ENCODE data around the gene RPS6KA3.

Gene RPS6KA3

DNA sequence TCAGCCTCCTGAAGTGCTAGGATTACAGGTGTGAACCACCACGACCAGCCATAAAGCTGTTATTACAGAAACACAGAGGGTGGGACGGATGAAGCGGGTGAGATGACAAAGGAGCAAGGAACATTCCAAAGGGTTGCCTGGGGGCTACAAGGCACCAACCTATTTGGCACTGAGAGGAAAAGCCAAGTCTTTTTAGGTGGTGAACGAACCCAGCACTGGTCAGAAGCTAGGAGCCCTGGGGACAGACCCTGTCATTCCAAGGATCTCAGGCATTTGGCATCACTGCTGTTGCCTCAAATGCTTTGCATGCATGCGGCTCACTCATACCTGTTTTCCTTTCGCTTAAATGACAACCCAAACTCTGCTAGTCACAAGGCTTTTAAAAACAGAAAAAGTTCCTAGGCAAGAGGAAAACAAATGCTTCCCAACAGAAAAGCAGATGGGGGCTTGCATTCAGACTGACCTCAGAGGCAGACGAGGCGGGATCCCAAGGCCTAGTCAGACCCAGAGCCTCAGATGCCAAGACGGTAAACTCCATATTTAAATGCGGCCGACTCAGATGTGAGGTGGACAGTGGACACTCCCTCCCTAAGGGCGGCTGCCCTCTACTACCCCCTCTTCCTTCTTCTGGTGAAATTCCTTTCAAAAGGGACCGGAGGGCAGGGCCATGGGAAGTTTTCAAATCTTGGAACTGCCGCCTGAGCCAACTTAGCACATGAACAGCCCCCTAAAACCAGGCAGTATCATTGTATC, 154.5 kb downstream of the RPS6KA3 start:
- Histone ChIP-seq H3K27ac (ENCODE audit: insufficient read depth, low read depth, low read length, poor library complexity, severe bottlenecking) (no peak overlapping the region), H3K36me3 (ENCODE audit: control insufficient read depth, insufficient read depth, low read length) (no peaks in the 10 kb centered on the region), H3K9me3 (ENCODE audit: control insufficient read depth, low read length) (no peaks in the 10 kb centered on the region), H3K4me3 (ENCODE audit: insufficient read depth, low read depth, low read length) (no peak overlapping the region), H3K27me3 (ENCODE audit: control insufficient read depth, insufficient read depth, low read length, poor library complexity, severe bottlenecking) (peaks cover 26% of the 10 kb centered on the region), H3K4me1 (ENCODE audit: control insufficient read depth, insufficient read depth, low read length) (no peaks in the 10 kb centered on the region)
- WGBS, 2 experiments, result 84 to 87% methylated on average over 14 of the region's 14 CpGs

- WGBS, 2 experiments, result 95 to 98% methylated on average over 10 of the region's 10 CpGs
- peaks cover 16% of the 10 kb centered on the region for H3K27me3 ChIP-seq (ENCODE audit: control insufficient read depth, insufficient read depth, low read length, poor library complexity, severe bottlenecking)
- no peak overlapping the region for H3K4me3 ChIP-seq (ENCODE audit: insufficient read depth, low read depth, low read length)
These were observed 155.4 kb downstream of the RPS6KA3 start for GRCh38 chrX:20111271-20111670.

GRCh38 chrX:20101934-20102581, 164.7 kb downstream of the RPS6KA3 start:
- no peaks in the 10 kb centered on the region for H3K4me1 ChIP-seq (ENCODE audit: control insufficient read depth, insufficient read depth, low read length)
- WGBS, 2 experiments, result 94 to 100% methylated on average over 2 of the region's 2 CpGs
- no peak overlapping the region for H3K27ac ChIP-seq (ENCODE audit: insufficient read depth, low read depth, low read length, poor library complexity, severe bottlenecking)
- no peaks in the 10 kb centered on the region for H3K36me3 ChIP-seq (ENCODE audit: control insufficient read depth, insufficient read depth, low read length)
- H3K27me3 ChIP-seq (ENCODE audit: control insufficient read depth, insufficient read depth, low read length, poor library complexity, severe bottlenecking), result no peaks in the 10 kb centered on the region
- H3K9me3 ChIP-seq (ENCODE audit: control insufficient read depth, low read length), result no peaks in the 10 kb centered on the region
- no peak overlapping the region for H3K4me3 ChIP-seq (ENCODE audit: insufficient read depth, low read depth, low read length)

More at GRCh38 chrX:20111271-20111670, 155.4 kb downstream of the RPS6KA3 start:
- Histone ChIP-seq H3K4me1 (ENCODE audit: control insufficient read depth, insufficient read depth, low read length) (no peaks in the 10 kb centered on the region), H3K27ac (ENCODE audit: insufficient read depth, low read depth, low read length, poor library complexity, severe bottlenecking) (no peak overlapping the region), H3K36me3 (ENCODE audit: control insufficient read depth, insufficient read depth, low read length) (no peaks in the 10 kb centered on the region), H3K9me3 (ENCODE audit: control insufficient read depth, low read length) (no peaks in the 10 kb centered on the region)

Data from ectodermal cell (in vitro differentiated cells).